PC-9 (cell line): ENCODE measurements around the gene CD93.

Experiments
- EZH2 ChIP-seq: fragments of 200-600 bp; sonication (generic); IDR thresholded peaks from 2 replicates; pipeline ENCODE4 v1.8.0; 2017; ENCODE audit warnings: antibody characterized with exemption, low read depth
- TF ChIP-seq, protein P1 (sequence below): fragments of 200-600 bp; sonication (generic); conservative IDR thresholded peaks from 2 replicates; pipeline ENCODE4 v1.6.1; 2017; ENCODE audit warnings: mixed run types, antibody characterized with exemption, mild to moderate bottlenecking, moderate library complexity

DNA sequence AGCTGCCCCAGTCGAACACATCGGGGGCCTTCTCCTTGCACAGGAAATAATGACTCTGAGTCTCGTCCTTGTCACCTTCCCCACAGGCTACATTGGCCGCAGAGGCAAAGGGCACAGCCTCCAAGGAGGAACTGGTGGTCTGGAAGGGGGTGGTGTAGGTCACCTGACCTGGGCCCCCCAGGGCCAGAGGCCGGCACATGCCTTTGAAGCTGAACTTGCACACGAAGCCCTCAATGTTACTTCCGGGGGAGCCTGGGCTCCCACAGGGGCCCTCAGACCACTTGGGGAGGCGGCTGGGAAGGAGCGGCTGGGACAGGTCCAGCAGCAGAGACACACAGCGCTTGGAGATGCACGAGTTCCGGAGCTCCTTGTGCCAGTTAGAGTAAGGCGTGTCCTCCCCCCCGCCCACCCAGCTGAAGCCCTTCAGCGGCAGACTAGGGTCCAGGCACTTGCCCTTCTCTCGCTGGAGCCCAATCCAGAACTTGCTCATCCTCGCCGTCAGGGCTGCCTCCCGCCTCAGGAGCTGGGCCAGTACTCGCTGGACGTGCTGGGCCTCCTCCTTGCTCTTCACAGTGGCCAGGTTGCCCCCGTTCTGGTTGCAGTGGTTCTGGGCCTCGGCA lies 578 bp downstream of the CD93 start:
- TF ChIP-seq, protein P1, sequence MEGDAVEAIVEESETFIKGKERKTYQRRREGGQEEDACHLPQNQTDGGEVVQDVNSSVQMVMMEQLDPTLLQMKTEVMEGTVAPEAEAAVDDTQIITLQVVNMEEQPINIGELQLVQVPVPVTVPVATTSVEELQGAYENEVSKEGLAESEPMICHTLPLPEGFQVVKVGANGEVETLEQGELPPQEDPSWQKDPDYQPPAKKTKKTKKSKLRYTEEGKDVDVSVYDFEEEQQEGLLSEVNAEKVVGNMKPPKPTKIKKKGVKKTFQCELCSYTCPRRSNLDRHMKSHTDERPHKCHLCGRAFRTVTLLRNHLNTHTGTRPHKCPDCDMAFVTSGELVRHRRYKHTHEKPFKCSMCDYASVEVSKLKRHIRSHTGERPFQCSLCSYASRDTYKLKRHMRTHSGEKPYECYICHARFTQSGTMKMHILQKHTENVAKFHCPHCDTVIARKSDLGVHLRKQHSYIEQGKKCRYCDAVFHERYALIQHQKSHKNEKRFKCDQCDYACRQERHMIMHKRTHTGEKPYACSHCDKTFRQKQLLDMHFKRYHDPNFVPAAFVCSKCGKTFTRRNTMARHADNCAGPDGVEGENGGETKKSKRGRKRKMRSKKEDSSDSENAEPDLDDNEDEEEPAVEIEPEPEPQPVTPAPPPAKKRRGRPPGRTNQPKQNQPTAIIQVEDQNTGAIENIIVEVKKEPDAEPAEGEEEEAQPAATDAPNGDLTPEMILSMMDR, result no peak
- TF ChIP-seq EZH2, result no peak
